Karpas-422 (cell line): ENCODE measurements around the gene ACTMAP. TPM values are rescaled to one million over a fixed set of nuclear protein-coding genes. Genes with fewer than 3 reads are reported as not detected.
A peak's percentile ranks its signal among the peaks of the same experiment; 100 is the strongest.

Experiments
- DNase-seq: peaks from one replicate; pipeline ENCODE4 v3.0.0-alpha.2; 2015
- H2AFZ ChIP-seq: fragments of 200-600 bp; sonication (generic); 2 replicates; pipeline ENCODE4 v1.6.1; 2014; ENCODE audit warnings: antibody characterized with exemption, low read length, mixed read lengths
- H3K27ac ChIP-seq: fragments of 200-600 bp; sonication (generic); 2 replicates; pipeline ENCODE4 v1.5.1; 2014; ENCODE audit warnings: mild to moderate bottlenecking, low read length, moderate library complexity
- H3K27me3 ChIP-seq: fragments of 200-600 bp; sonication (generic); 2 replicates; pipeline ENCODE4 v1.6.1; 2014; ENCODE audit warnings: low read length, mixed read lengths
- H3K36me3 ChIP-seq: fragments of 200-600 bp; sonication (generic); 2 replicates; pipeline ENCODE4 v1.6.1; 2014; ENCODE audit warnings: low read length, mixed read lengths; ENCODE audit not compliant: insufficient read depth
- H3K4me1 ChIP-seq: fragments of 200-600 bp; sonication (generic); 2 replicates; pipeline ENCODE4 v1.6.1; 2014; ENCODE audit warnings: mild to moderate bottlenecking, low read length, mixed read lengths
- H3K4me2 ChIP-seq: fragments of 200-600 bp; sonication (generic); 2 replicates; pipeline ENCODE4 v1.6.1; 2014; ENCODE audit warnings: low read length, low read depth, mild to moderate bottlenecking; ENCODE audit not compliant: poor library complexity, severe bottlenecking
- H3K4me3 ChIP-seq: fragments of 200-600 bp; sonication (generic); 2 replicates; pipeline ENCODE4 v1.5.1; 2014; ENCODE audit warnings: mild to moderate bottlenecking, antibody characterized with exemption, low read length, mixed read lengths
- H3K79me2 ChIP-seq: fragments of 200-600 bp; sonication (generic); 2 replicates; pipeline ENCODE4 v1.6.1; 2014; ENCODE audit warnings: mild to moderate bottlenecking, low read length, mixed read lengths
- H3K9ac ChIP-seq: fragments of 200-600 bp; sonication (generic); 2 replicates; pipeline ENCODE4 v1.6.0; 2014; ENCODE audit warnings: low read length
- H3K9me2 ChIP-seq: fragments of 200-600 bp; sonication (generic), shearing (Covaris generic); replicated peaks from 2 replicates; pipeline ENCODE4 v1.6.0; 2014; ENCODE audit warnings: mild to moderate bottlenecking, low read length, moderate library complexity; ENCODE audit not compliant: insufficient read depth
- H3K9me3 ChIP-seq: fragments of 300-700, 200-600 bp; sonication (generic); 2 replicates; pipeline ENCODE4 v1.6.1; 2014; ENCODE audit warnings: low read length, mixed read lengths
- H4K20me1 ChIP-seq: fragments of 200-600 bp; sonication (generic); 2 replicates; pipeline ENCODE4 v1.6.1; 2014; ENCODE audit warnings: mild to moderate bottlenecking, antibody characterized with exemption, low read length, low read depth; ENCODE audit not compliant: insufficient read depth
- small RNA-seq: library from RNA; depleted of rRNA; stranded (forward); fragments of <200 nt; gene quantifications from one replicate; pipeline ENCODE3, GENCODE V24; 2014
- total RNA-seq: library from RNA; depleted of rRNA; stranded (reverse); fragments of >200 nt; shearing (Covaris generic); gene quantifications from 2 replicates; pipeline ENCODE4 v1.2.3, GENCODE V29; 2014; ENCODE audit warnings: low replicate concordance; rRNA removed

ACTMAP gene
- total RNA-seq, 1 experiment from 2014 or later, result 5.8 TPM

DNA sequence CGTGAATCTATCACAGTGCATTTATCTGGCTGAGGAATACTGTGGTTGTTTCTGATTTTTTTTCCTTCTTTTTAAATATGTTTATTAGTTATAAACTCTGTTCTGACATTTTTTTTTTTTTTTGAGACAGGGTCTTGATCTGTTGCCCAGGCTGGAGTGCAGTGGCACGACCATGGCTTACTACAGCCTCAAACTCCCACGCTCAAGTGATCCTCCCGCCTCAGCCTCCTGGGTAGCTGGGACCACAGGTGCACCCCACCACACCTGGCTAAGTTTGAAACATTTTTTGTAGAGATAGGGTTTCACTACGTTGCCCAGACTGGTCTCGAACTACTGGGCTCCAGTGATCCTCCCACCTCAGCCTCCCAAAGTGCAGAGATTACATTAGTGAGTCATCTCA is 53.3 kb downstream of the ACTMAP start:
- no peak for DNase-seq
- H3K4me2 ChIP-seq, result no peak overlapping the region
- H3K4me1 ChIP-seq, result no peaks in the 10 kb centered on the region

DNA sequence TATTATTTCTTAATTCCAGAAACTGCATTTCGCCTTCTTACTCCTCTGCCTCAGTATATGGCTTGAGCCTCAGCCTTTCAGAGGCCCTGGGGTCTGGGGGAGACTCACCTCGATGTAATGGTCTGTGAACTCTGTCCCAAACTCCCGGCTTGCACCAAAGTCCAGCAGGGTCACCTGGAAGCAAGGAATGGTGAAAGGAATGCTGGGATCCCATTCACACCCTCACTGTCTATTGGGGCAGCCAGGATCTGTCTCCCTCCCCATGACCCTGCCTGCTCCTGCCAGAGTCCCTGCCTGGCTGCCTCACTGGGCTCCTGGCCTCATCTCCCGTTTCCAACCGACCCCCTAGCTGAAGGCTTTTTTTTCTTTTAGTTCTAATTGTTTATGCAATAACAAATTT is 54.4 kb downstream of the ACTMAP start:
- Histone ChIP-seq H3K79me2 (no peaks in the 10 kb centered on the region), H3K4me3 (no peak overlapping the region), H3K4me2 (no peak overlapping the region), H2AFZ (no peak overlapping the region), H4K20me1 (no peaks in the 10 kb centered on the region), H3K4me1 (peaks cover 10% of the 10 kb centered on the region), H3K27me3 (no peaks in the 10 kb centered on the region), H3K9me2 (no peaks in the 10 kb centered on the region), H3K36me3 (peaks cover 3% of the 10 kb centered on the region; the same call in 1 of the 2 replicates), H3K27ac (no peak overlapping the region), H3K9me3 (no peaks in the 10 kb centered on the region), H3K9ac (no peak overlapping the region)
- DNase-seq, result no peak

More for the DNA sequence above, 53.3 kb downstream of the ACTMAP start:
- Histone ChIP-seq H3K36me3 (peaks cover 7% of the 10 kb centered on the region; the same call in 1 of the 2 replicates), H3K27me3 (no peaks in the 10 kb centered on the region), H3K79me2 (no peaks in the 10 kb centered on the region), H3K9ac (no peak overlapping the region), H3K9me2 (no peaks in the 10 kb centered on the region), H3K9me3 (no peaks in the 10 kb centered on the region), H2AFZ (no peak overlapping the region), H3K27ac (no peak overlapping the region), H3K4me3 (no peak overlapping the region), H4K20me1 (no peaks in the 10 kb centered on the region)

DNA sequence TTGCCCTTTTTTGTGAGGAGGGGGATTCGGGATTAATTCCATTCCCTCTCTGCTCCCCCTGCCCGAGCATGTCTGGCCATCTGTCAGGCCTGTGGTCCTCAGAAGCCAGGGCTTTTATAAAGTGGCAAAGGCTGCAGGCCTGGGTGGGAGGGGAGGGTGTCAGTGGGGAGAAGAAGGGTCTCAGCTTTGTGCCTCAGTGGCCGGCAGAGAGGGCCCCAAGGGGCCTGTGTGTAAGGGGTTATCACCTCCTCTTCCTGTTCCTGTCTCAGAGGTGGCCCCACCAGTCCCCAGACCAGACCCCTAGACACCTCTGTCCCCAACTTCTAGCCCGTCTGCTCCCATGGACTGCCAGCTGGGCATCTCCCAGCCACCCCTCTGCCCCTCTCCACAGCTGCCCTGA is 56.4 kb downstream of the ACTMAP start:
- H3K36me3 ChIP-seq, result 0 out of 2 replicates have a peak, but pooled peaks cover 3% of the 10 kb centered on the region
- no peaks in the 10 kb centered on the region for H3K9me2 ChIP-seq
- no peaks in the 10 kb centered on the region for H3K27me3 ChIP-seq
- peaks cover 22% of the 10 kb centered on the region for H3K4me1 ChIP-seq
- H4K20me1 ChIP-seq, result 0 out of 2 replicates have a peak, but pooled peaks cover 4% of the 10 kb centered on the region
- no peak overlapping the region for H3K4me2 ChIP-seq
- H3K9me3 ChIP-seq, result no peaks in the 10 kb centered on the region
- no peak overlapping the region for H3K9ac ChIP-seq
- H3K27ac ChIP-seq, result no peak overlapping the region
- no peak overlapping the region for H3K4me3 ChIP-seq
- H3K79me2 ChIP-seq, result peaks cover 14% of the 10 kb centered on the region
- no peak overlapping the region for H2AFZ ChIP-seq
- DNase-seq, result no peak

DNA sequence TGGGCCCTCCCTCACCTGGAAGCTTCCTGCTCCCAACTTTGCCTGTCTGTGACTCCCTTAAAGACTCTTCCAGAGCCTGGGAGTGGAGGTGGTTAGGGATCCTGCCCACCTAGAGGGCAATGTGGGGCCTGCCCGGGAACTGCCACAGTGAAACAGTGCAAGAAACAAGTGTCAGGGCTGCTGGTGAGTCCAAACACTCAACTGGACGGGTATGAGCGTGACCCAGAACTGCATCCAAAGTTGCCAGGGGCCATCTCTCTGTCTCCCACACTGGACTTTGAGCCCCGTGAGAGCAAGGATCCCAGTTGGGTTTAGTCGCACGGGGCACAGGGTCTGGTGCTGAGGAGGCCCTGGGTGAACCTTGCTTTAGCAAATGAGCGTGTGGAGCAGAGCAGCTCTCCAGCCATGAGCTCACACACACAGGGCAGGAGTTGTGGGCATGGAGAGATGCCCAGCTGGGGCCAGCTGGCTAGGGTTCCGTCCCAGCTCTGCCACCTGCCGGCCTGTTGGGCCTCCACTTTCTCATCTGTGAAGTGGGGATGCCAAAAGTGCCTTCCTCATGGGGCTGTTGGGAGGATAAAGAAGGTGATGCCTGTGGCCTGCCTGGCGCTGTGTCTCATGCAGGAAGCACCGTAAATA is 57.0 kb downstream of the ACTMAP start:
- H3K79me2 ChIP-seq, result peaks cover 20% of the 10 kb centered on the region
- H3K27me3 ChIP-seq, result no peaks in the 10 kb centered on the region
- no peak for DNase-seq
- H3K9me2 ChIP-seq, result no peaks in the 10 kb centered on the region
- H3K36me3 ChIP-seq, result no peaks in the 10 kb centered on the region
- peaks cover 10% of the 10 kb centered on the region; the same call in 1 of the 2 replicates for H4K20me1 ChIP-seq
- H3K4me3 ChIP-seq, result no peak overlapping the region
- H3K27ac ChIP-seq, result no peak overlapping the region
- H3K9me3 ChIP-seq, result no peaks in the 10 kb centered on the region
- no peak overlapping the region for H3K4me2 ChIP-seq
- peaks cover 29% of the 10 kb centered on the region for H3K4me1 ChIP-seq
- H3K9ac ChIP-seq, result no peak overlapping the region
- H2AFZ ChIP-seq, result no peak overlapping the region

DNA sequence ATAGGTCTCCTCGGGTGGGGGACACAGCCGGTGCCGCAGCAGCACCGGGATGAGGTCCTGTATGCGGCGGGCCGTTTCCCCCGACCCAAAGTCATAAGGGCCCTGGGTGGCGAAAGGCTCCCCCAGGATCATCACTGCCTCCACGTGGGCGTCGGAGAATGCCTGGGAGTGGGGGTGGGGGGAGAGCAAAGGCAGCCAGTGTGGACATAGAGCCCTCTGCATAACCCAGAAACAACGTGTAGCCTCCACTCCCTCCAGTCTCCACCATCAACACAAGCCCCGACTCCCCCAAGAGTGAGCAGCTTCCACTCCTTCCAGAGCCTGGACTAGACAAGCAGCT is 58.1 kb downstream of the ACTMAP start:
- Histone ChIP-seq H3K9ac (no peak overlapping the region), H3K4me1 (peaks cover 39% of the 10 kb centered on the region), H3K27me3 (no peaks in the 10 kb centered on the region), H3K79me2 (peaks cover 29% of the 10 kb centered on the region), H3K36me3 (no peaks in the 10 kb centered on the region), H3K9me3 (no peaks in the 10 kb centered on the region), H2AFZ (no peak overlapping the region), H4K20me1 (peaks cover 15% of the 10 kb centered on the region; the same call in 1 of the 2 replicates), H3K4me2 (no peak overlapping the region), H3K27ac (no peak overlapping the region), H3K4me3 (no peak overlapping the region), H3K9me2 (no peaks in the 10 kb centered on the region)
- DNase-seq, result no peak

DNA sequence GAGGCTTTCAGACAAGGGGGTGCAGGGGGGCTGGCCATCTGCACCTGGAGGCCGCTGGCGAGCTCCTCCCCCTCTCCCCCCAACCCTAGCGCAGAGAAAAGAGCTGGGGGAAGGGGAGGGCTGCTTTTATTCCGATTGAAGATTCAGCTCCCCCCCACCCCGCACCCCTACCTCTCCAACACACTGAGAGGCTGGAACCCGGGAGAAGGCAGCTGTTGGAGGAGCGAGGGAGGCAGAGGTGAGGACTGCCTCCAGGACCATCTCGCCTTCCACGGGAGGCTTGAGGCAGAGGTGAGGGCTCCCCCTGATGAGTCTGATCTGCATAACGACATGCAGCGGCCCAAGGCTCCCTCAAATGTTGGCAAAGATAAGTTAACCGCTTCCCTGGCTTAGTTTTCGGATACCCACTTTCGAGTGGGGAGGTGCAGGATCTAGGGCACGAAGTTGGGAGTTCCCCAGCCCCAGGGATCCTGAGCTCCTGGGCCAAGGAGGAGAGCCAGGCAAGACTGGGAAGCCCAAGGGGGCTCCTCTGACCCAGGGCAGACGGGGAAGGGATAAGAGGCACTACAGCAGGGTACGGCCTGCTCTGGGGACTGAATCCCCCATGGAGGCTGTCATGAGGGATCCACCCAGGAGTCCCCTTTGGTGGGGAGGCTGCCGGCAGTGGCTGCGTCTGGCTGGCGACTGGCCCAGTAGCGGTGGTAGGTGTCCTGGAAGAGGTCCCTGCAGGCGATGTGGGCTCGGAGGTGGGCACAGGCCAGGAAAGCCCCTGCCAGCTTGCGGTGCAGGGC is 58.7 kb downstream of the ACTMAP start:
- Histone ChIP-seq H3K9me2 (no peaks in the 10 kb centered on the region), H3K27me3 (no peaks in the 10 kb centered on the region), H3K27ac (peak overlapping the region; percentile 88), H3K4me1 (peaks cover 45% of the 10 kb centered on the region), H3K36me3 (peaks cover 5% of the 10 kb centered on the region), H3K4me3 (peak overlapping the region; percentile 97), H3K4me2 (peak overlapping the region; percentile 98), H3K79me2 (peaks cover 35% of the 10 kb centered on the region), H3K9me3 (no peaks in the 10 kb centered on the region), H3K9ac (peak overlapping the region; percentile 79), H4K20me1 (peaks cover 15% of the 10 kb centered on the region; the same call in 1 of the 2 replicates), H2AFZ (no peak overlapping the region)
- peak; percentile 55 for DNase-seq

Small RNA genes within 50 kb of the gene (small RNA-seq; reads per million reads assigned to genes)
- not detected for gene RNU6-195P

Other genes with a start within 250 kb of the ACTMAP start
- 49.7 and 98.2 TPM in 2 replicates for gene SHKBP1, start 173.6 kb downstream of the ACTMAP start, total RNA-seq
- gene LTBP4, start 149.1 kb downstream of the ACTMAP start, total RNA-seq, result 9.6 and 25.9 TPM in 2 replicates
- gene NUMBL, start 59.8 kb downstream of the ACTMAP start, total RNA-seq, result 26.9 and 33.8 TPM in 2 replicates
- gene COQ8B, start 33.6 kb downstream of the ACTMAP start, total RNA-seq, result 31.3 and 58.0 TPM in 2 replicates
- gene ITPKC, start 33.4 kb downstream of the ACTMAP start, total RNA-seq, result 5.9 and 9.2 TPM in 2 replicates
- gene SNRPA, start 726 bp upstream of the ACTMAP start, total RNA-seq, result 136 and 173 TPM in 2 replicates
- gene MIA, start 25.0 kb upstream of the ACTMAP start, total RNA-seq, result 0.40 TPM in 1 of 2 replicates, not detected in the other
- gene RAB4B, start 27.8 kb upstream of the ACTMAP start, total RNA-seq, result 12.5 and 32.9 TPM in 2 replicates
- 49.4 and 111 TPM in 2 replicates for gene EGLN2, start 48.7 kb upstream of the ACTMAP start, total RNA-seq
- gene CYP2A6, start 100.0 kb upstream of the ACTMAP start, total RNA-seq, result not detected in 2 replicates
- not detected in 2 replicates for gene CYP2A7, start 131.8 kb upstream of the ACTMAP start, total RNA-seq
- not detected in 2 replicates for gene CYP2B6, start 240.8 kb upstream of the ACTMAP start, total RNA-seq